ENCODE measurements around the gene NFASC. TPM values are rescaled to one million over a fixed set of nuclear protein-coding genes. Genes with fewer than 3 reads are reported as not detected.
A peak's percentile ranks its signal among the peaks of the same experiment; 100 is the strongest.

The NFASC gene
- total RNA-seq, 1 donor from 2014 or later, result 10.5 TPM

- ATAC-seq (no peak), DNase-seq (ENCODE audit: missing footprints) (no peak)
- intact Hi-C loops (cut with DNase I), result no loop called here
These were observed 141.9 kb downstream of the NFASC start for GRCh38 chr1:205012391-205013140.

- intact Hi-C loops (cut with DNase I), result no loop called here
These were observed 143.2 kb downstream of the NFASC start for GRCh38 chr1:205013683-205014367.

GRCh38 chr1:205014783-205015182 is 144.1 kb downstream of the NFASC start:
- DNase-seq (ENCODE audit: missing footprints) (no peak), ATAC-seq (no peak)
- intact Hi-C loops (cut with DNase I), result no loop called here

More at GRCh38 chr1:205013683-205014367, 143.2 kb downstream of the NFASC start:
- no peak for DNase-seq (ENCODE audit: missing footprints)
- ATAC-seq, result peak; percentile 62

GRCh38 chr1:205015241-205015640 is 144.6 kb downstream of the NFASC start:
- no peak for ATAC-seq
- intact Hi-C loops (cut with DNase I), result no loop called here
- DNase-seq (ENCODE audit: missing footprints), result no peak

- no peak for ATAC-seq
- intact Hi-C loops (cut with DNase I), result no loop called here
- no peak for DNase-seq (ENCODE audit: missing footprints)
These were observed 145.4 kb downstream of the NFASC start for GRCh38 chr1:205016075-205016474.

- intact Hi-C loops (cut with DNase I), result no loop called here
- no peak for DNase-seq (ENCODE audit: missing footprints)
- ATAC-seq, result no peak
These were observed 145.9 kb downstream of the NFASC start for GRCh38 chr1:205016584-205016983.

- DNase-seq (ENCODE audit: missing footprints), result no peak
- intact Hi-C loops (cut with DNase I), result no loop called here
- ATAC-seq, result no peak
These were observed 146.3 kb downstream of the NFASC start for GRCh38 chr1:205017001-205017400.

- intact Hi-C loops (cut with DNase I), result no loop called here
- DNase-seq (ENCODE audit: missing footprints), result no peak
- no peak for ATAC-seq
These were observed 147.1 kb downstream of the NFASC start for GRCh38 chr1:205017766-205018165.

GRCh38 chr1:205018381-205018780 is 147.7 kb downstream of the NFASC start:
- ATAC-seq, result no peak
- DNase-seq (ENCODE audit: missing footprints), result no peak
- intact Hi-C loops (cut with DNase I), result no loop called here

GRCh38 chr1:205020466-205020865 is 149.8 kb downstream of the NFASC start:
- no peak for DNase-seq (ENCODE audit: missing footprints)
- no peak for ATAC-seq
- intact Hi-C loops (cut with DNase I), result no loop called here

- intact Hi-C loops (cut with DNase I), result no loop called here
- no peak for ATAC-seq
- DNase-seq (ENCODE audit: missing footprints), result no peak
These were observed 154.0 kb downstream of the NFASC start for GRCh38 chr1:205024679-205025078.

- intact Hi-C loops (cut with DNase I), result no loop called here
- ATAC-seq, result no peak
- DNase-seq (ENCODE audit: missing footprints), result no peak
These were observed 154.6 kb downstream of the NFASC start for GRCh38 chr1:205025239-205025638.

- DNase-seq (ENCODE audit: missing footprints), result no peak
- no peak for ATAC-seq
- intact Hi-C loops (cut with DNase I), result no loop called here
These were observed 155.5 kb downstream of the NFASC start for GRCh38 chr1:205026181-205026580.

- intact Hi-C loops (cut with DNase I), result no loop called here
- DNase-seq (ENCODE audit: missing footprints) (no peak), ATAC-seq (no peak)
These were observed 157.7 kb downstream of the NFASC start for GRCh38 chr1:205028390-205028789.

GRCh38 chr1:205028924-205029323 is 158.3 kb downstream of the NFASC start:
- ATAC-seq (no peak), DNase-seq (ENCODE audit: missing footprints) (no peak)
- intact Hi-C loops (cut with DNase I), result no loop called here

GRCh38 chr1:205030241-205030640 is 159.6 kb downstream of the NFASC start:
- ATAC-seq (no peak), DNase-seq (ENCODE audit: missing footprints) (no peak)
- intact Hi-C loops (cut with DNase I), result no loop called here

GRCh38 chr1:205030896-205031295 is 160.2 kb downstream of the NFASC start:
- intact Hi-C loops (cut with DNase I), result no loop called here
- DNase-seq (ENCODE audit: missing footprints) (no peak), ATAC-seq (no peak)

- ATAC-seq (no peak), DNase-seq (ENCODE audit: missing footprints) (no peak)
- intact Hi-C loops (cut with DNase I), result no loop called here
These were observed 161.8 kb downstream of the NFASC start for GRCh38 chr1:205032508-205032907.

- DNase-seq (ENCODE audit: missing footprints) (no peak), ATAC-seq (no peak)
- intact Hi-C loops (cut with DNase I), result no loop called here
These were observed 166.9 kb downstream of the NFASC start for GRCh38 chr1:205037539-205037938.

- intact Hi-C loops (cut with DNase I), result no loop called here
These were observed 167.6 kb downstream of the NFASC start for GRCh38 chr1:205038132-205038786.

More at GRCh38 chr1:205038132-205038786, 167.6 kb downstream of the NFASC start:
- ATAC-seq (no peak), DNase-seq (ENCODE audit: missing footprints) (no peak)

Data from Right ventricle myocardium inferior (tissue), 1 donor.